LNCaP clone FGC (cell line): ENCODE measurements around the gene IFNAR1.

Source experiments
- DNase-seq: peaks from one replicate; pipeline ENCODE4 v3.0.0-alpha.2; 2011; ENCODE audit warnings: low read depth
- H3K4me3 ChIP-seq: 2 replicates; pipeline ENCODE4 v1.5.1; 2011; ENCODE audit warnings: mild to moderate bottlenecking, low read depth, low read length, control low read depth
- CTCF ChIP-seq: IDR thresholded peaks from 2 replicates; pipeline ENCODE4 v1.5.1; 2012; ENCODE audit warnings: mild to moderate bottlenecking; ENCODE audit not compliant: control insufficient read depth, insufficient read depth; ENCODE audit errors: extremely low read depth

IFNAR1 gene

GRCh38 chr21:33402001-33402979, 77.5 kb downstream of the IFNAR1 start:
- DNase-seq: no peak
- no peak for TF ChIP-seq CTCF
- peak overlapping the region; percentile 72 for H3K4me3 ChIP-seq

GRCh38 chr21:33403128-33403785, 78.5 kb downstream of the IFNAR1 start, which contains the start of gene IFNGR2:
Gene IFNGR2 (plus strand): TSS chr21:33403413. CDS start chr21:33403544, 131 bp downstream.
- no peak for TF ChIP-seq CTCF
- no peak for DNase-seq
- H3K4me3 ChIP-seq: peak within 1 kb of the TSS; percentile 72

- DNase-seq: peak; percentile 8
These were observed 79.2 kb downstream of the IFNAR1 start for GRCh38 chr21:33403786-33404585.

GRCh38 chr21:33406493-33406892, 81.7 kb downstream of the IFNAR1 start:
- no peak for DNase-seq
- H3K4me3 ChIP-seq: no peak overlapping the region
- TF ChIP-seq CTCF: no peak

More at GRCh38 chr21:33403786-33404585, 79.2 kb downstream of the IFNAR1 start:
- peak overlapping the region; percentile 72 for H3K4me3 ChIP-seq
- TF ChIP-seq CTCF: no peak
